Measurements from ENCODE around the gene SPATA46.

SPATA46 gene

DNA sequence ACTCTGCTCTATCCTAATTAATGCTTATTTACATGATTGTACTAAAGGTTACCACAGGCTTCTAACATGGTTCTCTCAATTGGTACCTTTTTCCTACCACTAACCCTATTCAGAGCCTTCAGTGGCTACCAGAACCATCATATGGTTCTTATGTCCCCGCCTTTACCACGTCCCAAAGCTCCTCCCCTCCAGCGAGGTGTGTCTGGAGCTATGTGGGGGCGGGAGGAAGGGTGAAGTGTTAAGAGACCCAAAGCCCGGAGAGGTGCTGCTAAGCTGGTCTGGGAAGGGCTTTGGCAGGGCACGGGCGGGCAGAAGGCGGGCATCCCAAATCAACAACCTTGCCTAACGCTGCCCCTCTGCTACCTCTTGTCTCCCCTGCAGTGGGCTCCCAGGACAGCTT is 10.0 kb downstream of the SPATA46 start:
- WGBS (ENCODE audit: insufficient coverage, insufficient read length) = no CpG with 5 or more reads among the region's 9 CpGs
- Histone ChIP-seq H3K4me3 (ENCODE audit: low read length) (no peak overlapping the region), H3K36me3 (ENCODE audit: control insufficient read depth, insufficient read depth, low read length) (no peaks in the 10 kb centered on the region; the same call in 1 of the 2 replicates)

DNA sequence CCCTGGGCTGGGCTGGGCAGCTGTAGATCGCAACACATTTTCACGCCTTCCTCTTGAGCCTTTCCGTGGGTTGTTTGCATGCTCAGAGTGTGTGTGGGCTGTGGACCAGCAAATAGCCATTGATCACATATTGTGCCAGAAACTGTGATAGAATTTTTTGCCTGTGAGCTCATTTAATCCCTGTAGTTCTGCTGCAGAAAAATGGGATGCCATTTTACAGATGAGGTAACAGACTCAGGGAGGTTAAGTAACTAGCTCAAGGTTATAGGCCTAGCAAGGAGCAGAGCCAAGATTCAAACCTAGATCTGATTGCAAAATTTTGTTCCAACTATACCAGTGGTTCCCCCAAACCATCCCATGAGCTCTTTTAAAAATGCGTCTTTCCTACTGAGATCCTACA is 10.5 kb downstream of the SPATA46 start:
- no peaks in the 10 kb centered on the region for H3K27me3 ChIP-seq (ENCODE audit: control insufficient read depth, insufficient read depth, low read length)
- H3K36me3 ChIP-seq (ENCODE audit: control insufficient read depth, insufficient read depth, low read length) = no peaks in the 10 kb centered on the region; the same call in 1 of the 2 replicates
- no CpG with 5 or more reads among the region's 4 CpGs for WGBS (ENCODE audit: insufficient coverage, insufficient read length)
- H3K27ac ChIP-seq (ENCODE audit: low read length) = no peak overlapping the region
- H3K4me1 ChIP-seq (ENCODE audit: control insufficient read depth, insufficient read depth, low read length) = no peaks in the 10 kb centered on the region
- no peaks in the 10 kb centered on the region for H3K9me3 ChIP-seq (ENCODE audit: control insufficient read depth, insufficient read depth, low read length)
- no peak overlapping the region for H3K4me3 ChIP-seq (ENCODE audit: low read length)
- DNase-seq (ENCODE audit: low read depth, low spot score) = no peak

More for the DNA sequence above, 10.0 kb downstream of the SPATA46 start:
- H3K27ac ChIP-seq (ENCODE audit: low read length) = no peak overlapping the region
- H3K27me3 ChIP-seq (ENCODE audit: control insufficient read depth, insufficient read depth, low read length) = no peaks in the 10 kb centered on the region
- H3K4me1 ChIP-seq (ENCODE audit: control insufficient read depth, insufficient read depth, low read length) = no peaks in the 10 kb centered on the region
- no peaks in the 10 kb centered on the region for H3K9me3 ChIP-seq (ENCODE audit: control insufficient read depth, insufficient read depth, low read length)
- no peak for DNase-seq (ENCODE audit: low read depth, low spot score)

DNA sequence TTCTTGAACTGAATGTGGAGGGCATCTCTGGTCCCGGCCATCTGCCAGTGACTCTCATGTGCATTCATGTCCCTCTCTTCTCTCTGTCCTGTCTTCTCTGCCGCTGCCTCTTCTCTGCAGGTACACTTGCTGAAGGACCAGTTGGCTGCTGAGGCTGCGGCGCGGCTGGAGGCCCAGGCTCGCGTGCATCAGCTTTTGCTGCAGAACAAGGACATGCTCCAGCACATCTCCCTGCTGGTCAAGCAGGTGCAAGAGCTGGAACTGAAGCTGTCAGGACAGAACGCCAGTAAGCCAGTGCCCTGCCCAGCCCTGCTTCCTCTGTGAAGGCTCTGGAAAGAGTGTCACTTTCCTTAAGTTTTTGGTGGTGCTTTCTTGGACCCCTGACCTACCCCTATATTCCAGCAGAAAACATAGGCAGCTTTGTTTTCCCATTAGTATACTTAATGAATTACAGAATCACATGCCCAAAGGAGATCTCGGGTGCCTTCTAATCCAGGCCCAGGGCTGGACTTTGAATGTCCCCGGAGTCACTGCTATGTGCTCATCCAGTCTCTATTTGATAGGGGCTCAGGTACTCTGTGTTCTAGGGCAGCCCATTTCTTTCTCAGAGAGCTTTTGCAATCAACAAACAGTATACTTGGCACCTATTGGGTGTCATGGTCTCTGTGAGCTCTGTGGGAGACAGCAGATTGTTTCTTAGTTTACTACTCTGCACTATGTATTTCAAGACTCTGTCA is 11.2 kb downstream of the SPATA46 start:
- Histone ChIP-seq H3K27ac (ENCODE audit: low read length) (no peak overlapping the region), H3K27me3 (ENCODE audit: control insufficient read depth, insufficient read depth, low read length) (no peaks in the 10 kb centered on the region), H3K36me3 (ENCODE audit: control insufficient read depth, insufficient read depth, low read length) (no peaks in the 10 kb centered on the region; the same call in 1 of the 2 replicates), H3K4me1 (ENCODE audit: control insufficient read depth, insufficient read depth, low read length) (no peaks in the 10 kb centered on the region), H3K9me3 (ENCODE audit: control insufficient read depth, insufficient read depth, low read length) (no peaks in the 10 kb centered on the region), H3K4me3 (ENCODE audit: low read length) (no peak overlapping the region)
- DNase-seq (ENCODE audit: low read depth, low spot score) = no peak
- no CpG with 5 or more reads among the region's 10 CpGs for WGBS (ENCODE audit: insufficient coverage, insufficient read length)

DNA sequence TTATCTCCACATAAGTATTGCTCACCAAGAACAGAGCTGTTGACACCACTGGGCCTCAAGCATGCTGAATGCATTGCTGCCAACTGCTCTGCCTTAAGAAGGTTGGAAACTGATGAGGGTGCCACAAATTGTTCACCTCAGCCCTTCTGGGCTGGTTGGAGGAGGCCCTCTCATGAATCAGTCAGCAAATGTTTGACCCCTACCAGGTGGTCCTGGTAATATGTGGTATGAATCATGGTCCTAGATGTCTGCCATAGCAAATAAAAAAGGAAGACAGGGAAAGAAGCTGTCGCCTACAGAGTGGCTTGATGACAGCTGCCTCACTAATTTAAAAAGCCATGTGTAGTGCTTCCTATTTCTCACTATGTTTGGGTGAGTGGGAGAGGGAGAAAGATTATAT is 12.2 kb downstream of the SPATA46 start:
- no CpG with 5 or more reads among the region's 1 CpG for WGBS (ENCODE audit: insufficient coverage, insufficient read length)
- H3K27ac ChIP-seq (ENCODE audit: low read length) = no peak overlapping the region
- DNase-seq (ENCODE audit: low read depth, low spot score) = no peak
- no peaks in the 10 kb centered on the region for H3K27me3 ChIP-seq (ENCODE audit: control insufficient read depth, insufficient read depth, low read length)
- no peak overlapping the region for H3K4me3 ChIP-seq (ENCODE audit: low read length)
- H3K4me1 ChIP-seq (ENCODE audit: control insufficient read depth, insufficient read depth, low read length) = no peaks in the 10 kb centered on the region
- H3K36me3 ChIP-seq (ENCODE audit: control insufficient read depth, insufficient read depth, low read length) = no peaks in the 10 kb centered on the region; the same call in 1 of the 2 replicates
- H3K9me3 ChIP-seq (ENCODE audit: control insufficient read depth, insufficient read depth, low read length) = no peaks in the 10 kb centered on the region

DNA sequence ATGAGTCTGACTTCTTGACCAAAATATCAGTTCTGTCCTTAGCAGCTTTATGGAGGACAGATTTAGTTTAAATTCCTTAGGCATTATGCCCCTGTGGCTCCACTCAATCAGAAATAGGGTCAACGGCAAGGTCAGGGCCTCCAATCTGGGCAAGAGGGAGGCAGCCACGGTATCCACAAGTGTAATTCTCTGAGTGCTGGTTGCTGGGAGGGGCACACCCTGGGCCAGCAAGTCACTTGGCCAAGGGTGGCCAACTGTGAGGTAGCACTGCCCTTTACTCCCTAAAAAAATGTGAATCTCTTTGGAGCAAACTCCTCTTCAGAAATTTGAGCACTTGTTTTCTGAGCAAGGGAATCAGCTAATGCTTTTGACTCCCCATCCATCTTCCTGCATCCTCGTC is 12.8 kb downstream of the SPATA46 start:
- no CpG with 5 or more reads among the region's 3 CpGs for WGBS (ENCODE audit: insufficient coverage, insufficient read length)
- H3K36me3 ChIP-seq (ENCODE audit: control insufficient read depth, insufficient read depth, low read length) = no peaks in the 10 kb centered on the region; the same call in 1 of the 2 replicates
- H3K9me3 ChIP-seq (ENCODE audit: control insufficient read depth, insufficient read depth, low read length) = no peaks in the 10 kb centered on the region
- H3K4me3 ChIP-seq (ENCODE audit: low read length) = no peak overlapping the region
- no peak for DNase-seq (ENCODE audit: low read depth, low spot score)
- H3K27ac ChIP-seq (ENCODE audit: low read length) = no peak overlapping the region
- H3K4me1 ChIP-seq (ENCODE audit: control insufficient read depth, insufficient read depth, low read length) = no peaks in the 10 kb centered on the region
- no peaks in the 10 kb centered on the region for H3K27me3 ChIP-seq (ENCODE audit: control insufficient read depth, insufficient read depth, low read length)

DNA sequence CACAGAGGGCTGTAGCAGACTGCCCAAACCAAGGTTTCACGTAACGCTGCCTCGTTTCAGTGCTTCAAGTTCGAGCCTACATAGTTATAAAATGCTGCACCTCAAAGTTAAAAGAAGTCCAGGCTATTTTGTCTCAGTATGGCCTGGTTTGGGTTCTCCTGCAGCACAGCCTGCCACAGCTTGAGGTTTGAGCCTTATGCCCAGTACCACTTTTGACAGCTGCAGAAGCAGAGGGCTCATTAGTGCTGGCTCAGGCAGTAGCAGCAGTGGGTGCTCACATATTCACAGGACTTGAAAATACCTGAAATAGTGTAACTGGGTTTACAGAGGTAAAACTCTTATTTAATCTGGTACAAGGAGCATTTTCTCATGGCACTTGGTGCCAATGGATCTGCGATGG is 15.3 kb downstream of the SPATA46 start:
- no peaks in the 10 kb centered on the region for H3K4me1 ChIP-seq (ENCODE audit: control insufficient read depth, insufficient read depth, low read length)
- WGBS (ENCODE audit: insufficient coverage, insufficient read length) = no CpG with 5 or more reads among the region's 5 CpGs
- DNase-seq (ENCODE audit: low read depth, low spot score) = no peak

DNA sequence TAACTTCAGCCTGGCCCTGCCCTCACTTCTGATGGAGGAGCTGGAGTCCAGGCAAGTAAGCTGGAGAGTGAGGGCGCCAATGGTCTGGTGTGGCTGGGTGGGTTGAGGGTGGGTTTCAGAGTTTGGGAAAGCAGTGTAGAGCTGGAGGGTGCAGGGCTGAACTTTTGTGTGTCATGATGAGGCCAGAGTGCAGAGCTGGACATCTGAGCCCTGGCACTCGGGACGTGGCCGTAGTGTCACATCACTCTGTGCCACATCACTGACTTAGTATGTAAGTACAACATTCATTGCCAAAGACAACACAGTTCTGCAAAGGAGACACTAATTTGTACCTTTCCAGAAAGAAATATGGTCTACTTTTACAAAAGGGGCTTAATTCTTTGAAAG is 15.8 kb downstream of the SPATA46 start:
- H3K27me3 ChIP-seq (ENCODE audit: control insufficient read depth, insufficient read depth, low read length) = no peaks in the 10 kb centered on the region
- H3K4me1 ChIP-seq (ENCODE audit: control insufficient read depth, insufficient read depth, low read length) = no peaks in the 10 kb centered on the region
- H3K27ac ChIP-seq (ENCODE audit: low read length) = no peak overlapping the region
- no peaks in the 10 kb centered on the region for H3K9me3 ChIP-seq (ENCODE audit: control insufficient read depth, insufficient read depth, low read length)
- no peaks in the 10 kb centered on the region for H3K36me3 ChIP-seq (ENCODE audit: control insufficient read depth, insufficient read depth, low read length)
- H3K4me3 ChIP-seq (ENCODE audit: low read length) = no peak overlapping the region
- DNase-seq (ENCODE audit: low read depth, low spot score) = no peak
- no CpG with 5 or more reads among the region's 4 CpGs for WGBS (ENCODE audit: insufficient coverage, insufficient read length)

More for the DNA sequence above, 15.3 kb downstream of the SPATA46 start:
- Histone ChIP-seq H3K27ac (ENCODE audit: low read length) (no peak overlapping the region), H3K4me3 (ENCODE audit: low read length) (no peak overlapping the region), H3K27me3 (ENCODE audit: control insufficient read depth, insufficient read depth, low read length) (no peaks in the 10 kb centered on the region), H3K9me3 (ENCODE audit: control insufficient read depth, insufficient read depth, low read length) (no peaks in the 10 kb centered on the region), H3K36me3 (ENCODE audit: control insufficient read depth, insufficient read depth, low read length) (no peaks in the 10 kb centered on the region)

DNA sequence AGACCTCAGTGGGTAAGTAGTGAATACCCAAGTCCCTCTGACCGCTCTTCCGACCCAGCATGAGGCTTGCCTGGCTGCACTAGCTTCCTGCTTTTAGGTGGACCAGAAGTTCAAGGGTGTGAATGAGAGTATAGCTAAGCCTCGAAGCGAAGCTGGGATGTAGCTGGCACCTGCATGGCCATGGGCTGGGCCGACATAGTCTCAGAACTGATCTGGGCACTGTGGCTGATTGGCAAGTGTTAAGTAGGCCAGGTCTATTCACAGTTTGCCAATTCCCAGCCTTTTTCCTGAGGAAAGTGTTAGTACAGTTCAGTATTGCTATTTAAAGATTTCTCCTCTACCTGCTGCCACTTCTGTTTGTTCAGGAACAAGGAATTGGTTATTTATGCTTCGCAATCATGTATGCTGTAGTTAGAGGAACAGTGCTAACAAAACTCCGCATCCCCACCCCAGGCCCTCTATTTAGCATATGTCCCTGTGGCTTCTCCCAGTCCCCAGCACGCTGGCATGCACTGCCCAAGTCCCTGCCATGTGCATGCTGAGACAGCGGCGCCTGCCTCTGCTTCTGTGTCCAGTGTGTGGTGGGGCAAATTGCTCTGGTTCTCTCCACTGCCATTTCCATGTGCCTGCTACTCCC is 16.3 kb downstream of the SPATA46 start:
- no peak for DNase-seq (ENCODE audit: low read depth, low spot score)
- no CpG with 5 or more reads among the region's 10 CpGs for WGBS (ENCODE audit: insufficient coverage, insufficient read length)
- Histone ChIP-seq H3K36me3 (ENCODE audit: control insufficient read depth, insufficient read depth, low read length) (0 out of 2 replicates have a peak, but pooled peaks cover 1% of the 10 kb centered on the region), H3K27me3 (ENCODE audit: control insufficient read depth, insufficient read depth, low read length) (no peaks in the 10 kb centered on the region), H3K27ac (ENCODE audit: low read length) (no peak overlapping the region), H3K4me3 (ENCODE audit: low read length) (no peak overlapping the region), H3K4me1 (ENCODE audit: control insufficient read depth, insufficient read depth, low read length) (no peaks in the 10 kb centered on the region), H3K9me3 (ENCODE audit: control insufficient read depth, insufficient read depth, low read length) (no peaks in the 10 kb centered on the region)

DNA sequence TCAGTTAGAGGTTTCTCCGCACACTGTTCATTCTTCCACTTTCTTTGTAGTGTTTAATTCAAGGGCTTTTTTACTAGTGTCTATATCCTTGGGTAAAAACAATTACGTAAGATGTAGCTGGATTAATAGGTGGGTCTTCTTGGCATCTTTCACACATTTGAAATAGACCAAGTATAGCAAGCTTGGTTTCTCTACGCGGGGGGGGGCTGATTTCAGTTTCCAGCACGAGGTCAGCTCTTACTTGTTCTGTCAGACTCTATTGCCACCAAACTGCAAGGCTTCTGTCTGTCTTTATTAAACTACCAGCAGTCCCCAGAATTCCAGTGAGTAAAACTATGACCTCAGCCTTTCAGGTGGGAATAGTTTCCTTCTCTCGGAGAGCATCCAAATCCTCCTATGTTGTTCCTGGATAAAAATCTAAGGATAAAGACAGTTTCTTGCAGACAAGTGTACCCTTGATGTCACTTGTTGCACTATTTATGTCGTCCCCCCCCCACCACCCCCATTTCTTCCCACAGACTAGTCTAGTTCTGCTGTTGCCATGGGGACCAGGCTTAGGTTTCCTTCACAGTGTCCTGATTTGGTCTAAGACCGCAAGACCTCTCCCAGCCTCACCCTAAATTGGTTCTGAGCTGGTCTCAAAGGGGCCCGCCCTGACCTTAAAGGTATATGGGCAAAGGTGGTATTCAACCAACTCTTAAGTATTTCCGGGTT is 17.0 kb downstream of the SPATA46 start:
- no CpG with 5 or more reads among the region's 10 CpGs for WGBS (ENCODE audit: insufficient coverage, insufficient read length)
- H3K27ac ChIP-seq (ENCODE audit: low read length) = no peak overlapping the region
- H3K4me1 ChIP-seq (ENCODE audit: control insufficient read depth, insufficient read depth, low read length) = no peaks in the 10 kb centered on the region
- DNase-seq (ENCODE audit: low read depth, low spot score) = no peak
- no peaks in the 10 kb centered on the region for H3K9me3 ChIP-seq (ENCODE audit: control insufficient read depth, insufficient read depth, low read length)
- 0 out of 2 replicates have a peak, but pooled peaks cover 2% of the 10 kb centered on the region for H3K36me3 ChIP-seq (ENCODE audit: control insufficient read depth, insufficient read depth, low read length)
- H3K27me3 ChIP-seq (ENCODE audit: control insufficient read depth, insufficient read depth, low read length) = no peaks in the 10 kb centered on the region
- no peak overlapping the region for H3K4me3 ChIP-seq (ENCODE audit: low read length)

DNA sequence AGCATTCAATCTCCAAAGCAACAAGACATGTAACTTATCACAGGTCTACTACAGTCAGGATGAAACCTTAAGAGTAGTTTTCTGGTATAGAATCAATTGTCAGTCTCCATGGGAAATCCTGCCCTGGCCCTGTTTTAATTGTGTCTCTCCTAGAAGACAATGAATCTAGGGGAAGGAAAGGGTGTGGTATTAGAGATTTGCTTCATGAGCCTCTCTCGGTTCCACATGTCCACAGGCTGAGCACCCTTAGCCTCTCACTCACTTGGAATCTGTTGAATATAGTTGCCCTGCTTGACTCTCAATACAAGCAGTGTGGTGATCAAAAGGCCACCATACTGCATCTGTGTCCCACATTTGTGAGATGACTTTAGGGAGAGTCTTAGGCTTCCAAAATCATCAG is 17.7 kb downstream of the SPATA46 start:
- Histone ChIP-seq H3K27ac (ENCODE audit: low read length) (no peak overlapping the region), H3K27me3 (ENCODE audit: control insufficient read depth, insufficient read depth, low read length) (no peaks in the 10 kb centered on the region), H3K4me3 (ENCODE audit: low read length) (no peak overlapping the region), H3K9me3 (ENCODE audit: control insufficient read depth, insufficient read depth, low read length) (no peaks in the 10 kb centered on the region), H3K36me3 (ENCODE audit: control insufficient read depth, insufficient read depth, low read length) (0 out of 2 replicates have a peak, but pooled peaks cover 2% of the 10 kb centered on the region), H3K4me1 (ENCODE audit: control insufficient read depth, insufficient read depth, low read length) (no peaks in the 10 kb centered on the region)
- WGBS (ENCODE audit: insufficient coverage, insufficient read length) = no CpG with 5 or more reads among the region's 1 CpG
- DNase-seq (ENCODE audit: low read depth, low spot score) = no peak
